Measurements from ENCODE around the gene KNDC1.

DNA sequence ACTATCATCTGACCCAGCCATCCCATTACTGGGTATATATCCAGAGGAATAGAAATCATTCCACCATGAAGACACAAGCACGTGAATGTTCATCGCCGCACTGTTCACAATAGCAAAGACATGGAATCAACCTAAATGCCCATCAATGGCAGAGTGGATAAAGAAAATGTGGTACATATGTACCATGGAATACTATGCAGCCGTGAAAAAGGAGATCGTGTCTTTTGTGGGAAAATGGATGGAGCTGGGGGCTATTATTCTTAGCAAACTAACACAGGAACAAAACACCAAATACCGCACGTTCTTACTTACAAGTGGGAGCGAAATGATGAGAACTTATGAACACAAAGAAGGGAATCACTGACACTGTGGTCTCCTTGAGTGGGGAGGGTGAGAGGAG is 9.8 kb upstream of the KNDC1 start:
- TF ChIP-seq, protein P1, sequence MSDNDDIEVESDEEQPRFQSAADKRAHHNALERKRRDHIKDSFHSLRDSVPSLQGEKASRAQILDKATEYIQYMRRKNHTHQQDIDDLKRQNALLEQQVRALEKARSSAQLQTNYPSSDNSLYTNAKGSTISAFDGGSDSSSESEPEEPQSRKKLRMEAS (IDR thresholded peaks at IDR 0.05; ENCODE audit: low read depth, low read length) = no peak
- no peak for TF ChIP-seq POLR2A (IDR thresholded peaks at IDR 0.05; ENCODE audit: extremely low read depth, insufficient read length)

Data from NB4 (cell line).